Heart right ventricle (tissue), 16 donors: ENCODE data around the gene SCARB1. TPM values are rescaled to one million over a fixed set of nuclear protein-coding genes. Genes with fewer than 3 reads are reported as not detected.
A peak's percentile ranks its signal among the peaks of the same experiment; 100 is the strongest.

Experiments used
- ATAC-seq, 8 donors: fragments of 200-7000 bp; cut with Tn5 transposase; one replicate each; pipeline ENCODE4 v1.9.1; 2020; ENCODE audit warnings: mild to moderate bottlenecking in 8 of 8, moderate library complexity in 8 of 8, moderate number of reproducible peaks in 1 of 8
- DNase-seq, 2 donors: peaks; one replicate each; pipeline ENCODE4 v3.0.0-alpha.2; 2020
- H3K27ac ChIP-seq, 10 donors: fragments of 200-600 bp; sonication (generic) in 2 of 10; one replicate each; pipeline versions ENCODE4 v1.5.0 to v1.8.0; 2020 to 2022; ENCODE audit warnings: mild to moderate bottlenecking in 3 of 10
- H3K27me3 ChIP-seq, 7 donors: fragments of 200-600 bp; one replicate each; pipeline ENCODE4 v1.8.0; 2021 to 2022; ENCODE audit warnings: mild to moderate bottlenecking in 2 of 7
- H3K36me3 ChIP-seq, 9 donors: fragments of 200-600 bp; sonication (generic) in 1 of 9; one replicate each; pipeline versions ENCODE4 v1.5.0 to v1.8.0; 2020 to 2022; ENCODE audit warnings: mild to moderate bottlenecking in 2 of 9
- H3K4me1 ChIP-seq, 9 donors: fragments of 200-600 bp; sonication (generic) in 1 of 9; one replicate each; pipeline versions ENCODE4 v1.5.0 to v1.8.0; 2020 to 2022; ENCODE audit warnings: mild to moderate bottlenecking in 4 of 9
- H3K4me3 ChIP-seq, 10 donors: fragments of 200-600 bp; sonication (generic) in 2 of 10; one replicate each; pipeline versions ENCODE4 v1.5.0 to v1.8.0; 2020 to 2022; ENCODE audit warnings: mild to moderate bottlenecking in 7 of 10, moderate library complexity in 2 of 10
- H3K9me3 ChIP-seq, 11 donors: fragments of 200-600 bp in 10 of 11; sonication (generic) in 2 of 11; one replicate each; pipeline versions ENCODE4 v1.5.0 to v1.8.0; 2013 to 2022; ENCODE audit warnings: mild to moderate bottlenecking in 2 of 11, control low read depth in 1 of 11, moderate library complexity in 1 of 11
- whole genome bisulfite sequencing, 2 donors: extraction: QIAGEN DNeasy Blood & Tissue Kit; methylation state at CpG; one replicate each; pipeline ENCODE4 v1.1.7; 2013; ENCODE audit warnings: inconsistent platforms in 1 of 2; 5-methylcytosine and 5-hydroxymethylcytosine counted together
- intact Hi-C, 10 donors: fragments of 100-400 bp; cut with DNase I; formaldehyde crosslinking; loops; one replicate each; pipeline versions ENCODE4 v1.11.1 to v1.14.2; 2022
- polyA plus RNA-seq, 2 donors: library from polyadenylated mRNA; stranded (reverse); fragments of 200-250 nt; gene quantifications; one replicate each; pipeline ENCODE4 v1.2.3, GENCODE V29; 2013
- total RNA-seq, 10 donors: library from RNA; stranded (reverse); fragmentation: NEBNext Ultra II Directional in 3 of 10; extraction: Animal tissue kit (Norgen Biotek cat#: 25700) in 3 of 10; gene quantifications; one replicate each; pipeline versions ENCODE4 v1.2.1 to v1.2.4, GENCODE V29; 2021 to 2023
- TF ChIP-seq, protein P1 (sequence below), 9 donors: fragments of 200-600 bp; sonication (generic) in 2 of 9; IDR thresholded peaks; one replicate each; pipeline versions ENCODE4 v1.5.0 to v1.8.0; 2021 to 2022; ENCODE audit warnings: antibody characterized with exemption in 9 of 9, mild to moderate bottlenecking in 5 of 9, moderate library complexity in 1 of 9
- donor health status: Arrhythmogenic right ventricular cardiomyopathy.
- donor health status: ischemic (EF 13 %, LVEDD 7.1; RV severe dilation, severe dysfunction).
- donor health status: healthy with polysubstance abuse.
- donor health status: DM: no; HTN: yes; CAD: no.
- donor health status: DM: no; HTN: no; CAD: no.
- donor health status: ischemic (EF 25% LVEDD 6.9; RV normal size, moderate dysfunction).
- donor health status: ischemic (EF 25% LVEDD 5.7; RV mildly dilated, moderate dysfunction).
- donor health status: healthy.
- donor health status: DM: yes; HTN: yes; CAD: no.
- donor health status: Ischemic cardiomyopathy.
- donor health status: ischemic (EF 35%, LVEDD 5.7; RV mildly dilated, moderate dysfunction).
- donor health status: nonischemic (EF 11% LVEDD 7.7; RV severe dilation, severe dysfunction).
- donor health status: DM: yes; HTN: yes; CAD: no.
- donor health status: PGD.
- donor health status: ischemic (EF 29% LVEDD 5.4; RV normal size, mild dysfunction).
- donor health status: nonischemic (EF 23%, LVEDD 6.1; RV moderate dilation, normal function).

The SCARB1 gene
- total and polyA plus RNA-seq, 12 donors: 7.7 to 19.9 (median 11.5) TPM

DNA sequence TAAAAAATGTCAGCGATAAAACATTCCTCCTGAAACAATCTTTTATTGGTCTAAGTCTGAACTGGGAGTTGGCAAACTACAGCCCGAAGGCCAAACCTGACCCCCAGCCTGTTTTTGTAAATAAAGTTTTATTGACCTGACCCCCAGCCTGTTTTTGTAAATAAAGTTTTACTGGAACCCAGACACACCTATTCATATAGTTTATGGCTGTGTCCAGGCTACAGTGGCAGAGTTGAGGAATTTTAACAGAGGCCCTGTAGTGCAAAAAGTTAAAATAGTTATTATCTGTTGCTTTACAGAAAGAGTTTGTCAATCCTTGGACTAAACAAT is 12.1 kb upstream of the SCARB1 start:
- Histone ChIP-seq H3K36me3 (no peaks in the 10 kb centered on the region), H3K4me1 (peaks cover 0 to 4% (median 0%) of the 10 kb centered on the region in 9 donors), H3K27ac (no peak overlapping the region), H3K27me3 (no peaks in the 10 kb centered on the region), H3K9me3 (no peaks in the 10 kb centered on the region), H3K4me3 (no peak overlapping the region)
- WGBS, 2 donors: 84 to 87% methylated on average over 2 of the region's 2 CpGs
- TF ChIP-seq, protein P1, sequence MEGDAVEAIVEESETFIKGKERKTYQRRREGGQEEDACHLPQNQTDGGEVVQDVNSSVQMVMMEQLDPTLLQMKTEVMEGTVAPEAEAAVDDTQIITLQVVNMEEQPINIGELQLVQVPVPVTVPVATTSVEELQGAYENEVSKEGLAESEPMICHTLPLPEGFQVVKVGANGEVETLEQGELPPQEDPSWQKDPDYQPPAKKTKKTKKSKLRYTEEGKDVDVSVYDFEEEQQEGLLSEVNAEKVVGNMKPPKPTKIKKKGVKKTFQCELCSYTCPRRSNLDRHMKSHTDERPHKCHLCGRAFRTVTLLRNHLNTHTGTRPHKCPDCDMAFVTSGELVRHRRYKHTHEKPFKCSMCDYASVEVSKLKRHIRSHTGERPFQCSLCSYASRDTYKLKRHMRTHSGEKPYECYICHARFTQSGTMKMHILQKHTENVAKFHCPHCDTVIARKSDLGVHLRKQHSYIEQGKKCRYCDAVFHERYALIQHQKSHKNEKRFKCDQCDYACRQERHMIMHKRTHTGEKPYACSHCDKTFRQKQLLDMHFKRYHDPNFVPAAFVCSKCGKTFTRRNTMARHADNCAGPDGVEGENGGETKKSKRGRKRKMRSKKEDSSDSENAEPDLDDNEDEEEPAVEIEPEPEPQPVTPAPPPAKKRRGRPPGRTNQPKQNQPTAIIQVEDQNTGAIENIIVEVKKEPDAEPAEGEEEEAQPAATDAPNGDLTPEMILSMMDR (IDR thresholded peaks at IDR 0.05): no peak
- ATAC-seq (no peak), DNase-seq (no peak)
- intact Hi-C loops: no loop called here

GRCh38 chr12:124874988-124875802 is 11.5 kb upstream of the SCARB1 start:
- H3K4me3 ChIP-seq: no peak overlapping the region
- WGBS, 2 donors: 74 to 78% methylated on average over 14 of the region's 14 CpGs
- no peaks in the 10 kb centered on the region for H3K36me3 ChIP-seq
- no peaks in the 10 kb centered on the region for H3K9me3 ChIP-seq
- no peak overlapping the region for H3K27ac ChIP-seq
- DNase-seq: no peak
- no peak for ATAC-seq
- H3K27me3 ChIP-seq: no peaks in the 10 kb centered on the region
- intact Hi-C loops: no loop called here
- H3K4me1 ChIP-seq: peaks cover 0 to 3% (median 0%) of the 10 kb centered on the region in 9 donors
- TF ChIP-seq, protein P1 (IDR thresholded peaks at IDR 0.05): no peak

GRCh38 chr12:124874188-124874587 is 10.5 kb upstream of the SCARB1 start:
- TF ChIP-seq, protein P1 (IDR thresholded peaks at IDR 0.05): no peak
- peaks cover 0 to 8% (median 0%) of the 10 kb centered on the region in 9 donors for H3K4me1 ChIP-seq
- no peaks in the 10 kb centered on the region for H3K36me3 ChIP-seq
- WGBS, 2 donors: 89 to 96% methylated on average over 4 of the region's 4 CpGs
- intact Hi-C loops: no loop called here
- H3K27me3 ChIP-seq: no peaks in the 10 kb centered on the region
- ATAC-seq: no peak
- DNase-seq: no peak
- no peaks in the 10 kb centered on the region for H3K9me3 ChIP-seq
- no peak overlapping the region for H3K27ac ChIP-seq
- H3K4me3 ChIP-seq: no peak overlapping the region

GRCh38 chr12:124872068-124872719 is 8.5 kb upstream of the SCARB1 start:
- Histone ChIP-seq H3K36me3 (no peaks in the 10 kb centered on the region), H3K27me3 (no peaks in the 10 kb centered on the region), H3K27ac (no peak overlapping the region), H3K4me1 (peaks cover 0 to 18% (median 0%) of the 10 kb centered on the region in 9 donors), H3K4me3 (no peak overlapping the region), H3K9me3 (no peaks in the 10 kb centered on the region)
- TF ChIP-seq, protein P1 (IDR thresholded peaks at IDR 0.05): no peak
- ATAC-seq (peak in 1 of 8 donors; percentile 63), DNase-seq (no peak)
- 65 to 74% methylated on average over 11 of the region's 11 CpGs for WGBS, 2 donors
- intact Hi-C loops: no loop called here
